Endodermal cell (in vitro differentiated cells): ENCODE measurements around the gene GAN. TPM values are rescaled to one million over a fixed set of nuclear protein-coding genes. Genes with fewer than 3 reads are reported as not detected.

Experiments
- DNase-seq: peaks from one replicate; pipeline ENCODE4 v3.0.0-alpha.2; 2017
- H3K27ac ChIP-seq: 2 replicates; pipeline ENCODE4 v1.5.1; 2013; ENCODE audit warnings: mild to moderate bottlenecking, low read depth, low read length, moderate library complexity
- H3K27me3 ChIP-seq: 2 replicates; pipeline ENCODE4 v1.6.1; 2013; ENCODE audit warnings: mild to moderate bottlenecking, low read length, moderate library complexity; ENCODE audit not compliant: insufficient read depth, control insufficient read depth, poor library complexity, severe bottlenecking
- H3K36me3 ChIP-seq: 2 replicates; pipeline ENCODE4 v1.7.0; 2013; ENCODE audit warnings: mild to moderate bottlenecking, low read length, moderate library complexity; ENCODE audit not compliant: control insufficient read depth, insufficient read depth
- H3K4me1 ChIP-seq: one replicate; pipeline ENCODE4 v1.7.0; 2013; ENCODE audit warnings: low read length; ENCODE audit not compliant: control insufficient read depth, insufficient read depth
- H3K4me3 ChIP-seq: 2 replicates; pipeline ENCODE4 v1.5.1; 2013; ENCODE audit warnings: mild to moderate bottlenecking, low read length, moderate library complexity
- H3K9ac ChIP-seq: 2 replicates; pipeline ENCODE4 v1.6.1; 2013; ENCODE audit warnings: mild to moderate bottlenecking, low read length, moderate library complexity; ENCODE audit not compliant: poor library complexity, severe bottlenecking; ENCODE audit errors: extremely low read depth
- H3K9me3 ChIP-seq: 2 replicates; pipeline ENCODE4 v1.6.1; 2013; ENCODE audit warnings: mild to moderate bottlenecking, low read length, moderate library complexity; ENCODE audit not compliant: control insufficient read depth
- H3K27ac Mint-ChIP-seq: 2 replicates; pipeline ENCODE4 v1.8.0; 2020; ENCODE audit warnings: mixed read lengths
- H3K27me3 Mint-ChIP-seq: 2 replicates; pipeline ENCODE4 v1.8.0; 2021; ENCODE audit warnings: mild to moderate bottlenecking, mixed read lengths; ENCODE audit not compliant: insufficient read depth
- H3K36me3 Mint-ChIP-seq: 2 replicates; pipeline ENCODE4 v1.8.0; 2020; ENCODE audit warnings: low read depth, mixed read lengths
- H3K4me1 Mint-ChIP-seq: 2 replicates; pipeline ENCODE4 v1.8.0; 2020; ENCODE audit warnings: mixed read lengths
- H3K4me3 Mint-ChIP-seq: 2 replicates; pipeline ENCODE4 v1.8.0; 2020; ENCODE audit warnings: mild to moderate bottlenecking, moderate library complexity, mixed read lengths
- H3K9me3 Mint-ChIP-seq: 2 replicates; pipeline ENCODE4 v1.8.0; 2020; ENCODE audit warnings: mild to moderate bottlenecking, mixed read lengths
- CTCF ChIP-seq: fragments of 200-600 bp; sonication (generic); conservative IDR thresholded peaks from 2 replicates; pipeline ENCODE4 v1.5.0; 2021; ENCODE audit warnings: antibody characterized with exemption, mild to moderate bottlenecking
- WGBS, 2 experiments: methylation state at CpG; one replicate each; pipeline versions ENCODE4 v1.1.5 to v1.1.7; 2013; ENCODE audit warnings: missing lambda C conversion rate in 2 of 2, mixed read lengths in 1 of 2; ENCODE audit not compliant: insufficient coverage in 1 of 2, insufficient read length in 1 of 2; 5-methylcytosine and 5-hydroxymethylcytosine counted together
- total RNA-seq, 2 donors: library from RNA; stranded (reverse); fragmentation: NEBNext Ultra II Directional in 1 of 2; extraction: Animal tissue kit (Norgen Biotek cat#: 25700) in 1 of 2; gene quantifications; 2 replicates in 1 of 2; 3 replicates in 1 of 2; pipeline ENCODE4 v1.2.1, GENCODE V29; 2021

GAN gene
- total RNA-seq, 2 donors from 2014 or later, result 23.4 to 28.9 TPM

GRCh38 chr16:81394966-81395655 is 80.3 kb downstream of the GAN start:
- peaks cover 23% of the 10 kb centered on the region for H3K36me3 Mint-ChIP-seq
- DNase-seq, result no peak
- WGBS, 2 experiments, result 88 to 95% methylated on average over 6 to 11 of the region's 13 CpGs
- no peaks in the 10 kb centered on the region for H3K4me1 Mint-ChIP-seq
- TF ChIP-seq CTCF, result no peak
- no peaks in the 10 kb centered on the region for H3K4me1 ChIP-seq
- H3K36me3 ChIP-seq, result peaks cover 17% of the 10 kb centered on the region
- H3K9ac ChIP-seq, result no peak overlapping the region
- H3K27ac Mint-ChIP-seq, result no peak overlapping the region
- H3K27me3 ChIP-seq, result no peaks in the 10 kb centered on the region
- peaks cover 3% of the 10 kb centered on the region for H3K9me3 Mint-ChIP-seq
- H3K27me3 Mint-ChIP-seq, result peaks cover 15% of the 10 kb centered on the region
- no peaks in the 10 kb centered on the region for H3K9me3 ChIP-seq
- H3K27ac ChIP-seq, result no peak overlapping the region
- no peak overlapping the region for H3K4me3 ChIP-seq
- H3K4me3 Mint-ChIP-seq, result no peak overlapping the region

GRCh38 chr16:81397058-81397878 is 82.5 kb downstream of the GAN start:
- no peak overlapping the region for H3K27ac ChIP-seq
- no peaks in the 10 kb centered on the region for H3K27me3 ChIP-seq
- H3K9me3 ChIP-seq, result no peaks in the 10 kb centered on the region
- peaks cover 26% of the 10 kb centered on the region for H3K27me3 Mint-ChIP-seq
- no peak overlapping the region for H3K4me3 ChIP-seq
- no peak for TF ChIP-seq CTCF
- no peak for DNase-seq
- no peak overlapping the region for H3K4me3 Mint-ChIP-seq
- WGBS, 2 experiments, result 93 to 95% methylated on average over 21 of the region's 21 CpGs
- peaks cover 5% of the 10 kb centered on the region for H3K36me3 ChIP-seq
- H3K36me3 Mint-ChIP-seq, result peaks cover 11% of the 10 kb centered on the region
- no peak overlapping the region for H3K9ac ChIP-seq
- no peaks in the 10 kb centered on the region for H3K4me1 ChIP-seq
- H3K9me3 Mint-ChIP-seq, result peaks cover 4% of the 10 kb centered on the region
- no peak overlapping the region for H3K27ac Mint-ChIP-seq
- H3K4me1 Mint-ChIP-seq, result no peaks in the 10 kb centered on the region

GRCh38 chr16:81397879-81398520 is 83.2 kb downstream of the GAN start:
- Histone ChIP-seq H3K4me3 (no peak overlapping the region), H3K4me1 (no peaks in the 10 kb centered on the region), H3K27me3 (no peaks in the 10 kb centered on the region), H3K9me3 (no peaks in the 10 kb centered on the region), H3K36me3 (no peaks in the 10 kb centered on the region), H3K9ac (no peak overlapping the region), H3K27ac (no peak overlapping the region)
- Mint-ChIP-seq H3K9me3 (peaks cover 4% of the 10 kb centered on the region), H3K36me3 (peaks cover 6% of the 10 kb centered on the region), H3K27me3 (peaks cover 28% of the 10 kb centered on the region), H3K4me1 (no peaks in the 10 kb centered on the region), H3K27ac (no peak overlapping the region), H3K4me3 (no peak overlapping the region)
- 91 to 94% methylated on average over 9 to 14 of the region's 14 CpGs for WGBS, 2 experiments
- TF ChIP-seq CTCF, result no peak
- no peak for DNase-seq
